ENCODE measurements around the gene INHBA. TPM values are rescaled to one million over a fixed set of nuclear protein-coding genes. Genes with fewer than 3 reads are reported as not detected.

Gene INHBA
- total and polyA plus RNA-seq, 2 donors (not counting 3 experiments of a cell fraction or from before 2014, with no cell fraction given): 22.9 to 23.2 TPM

DNA sequence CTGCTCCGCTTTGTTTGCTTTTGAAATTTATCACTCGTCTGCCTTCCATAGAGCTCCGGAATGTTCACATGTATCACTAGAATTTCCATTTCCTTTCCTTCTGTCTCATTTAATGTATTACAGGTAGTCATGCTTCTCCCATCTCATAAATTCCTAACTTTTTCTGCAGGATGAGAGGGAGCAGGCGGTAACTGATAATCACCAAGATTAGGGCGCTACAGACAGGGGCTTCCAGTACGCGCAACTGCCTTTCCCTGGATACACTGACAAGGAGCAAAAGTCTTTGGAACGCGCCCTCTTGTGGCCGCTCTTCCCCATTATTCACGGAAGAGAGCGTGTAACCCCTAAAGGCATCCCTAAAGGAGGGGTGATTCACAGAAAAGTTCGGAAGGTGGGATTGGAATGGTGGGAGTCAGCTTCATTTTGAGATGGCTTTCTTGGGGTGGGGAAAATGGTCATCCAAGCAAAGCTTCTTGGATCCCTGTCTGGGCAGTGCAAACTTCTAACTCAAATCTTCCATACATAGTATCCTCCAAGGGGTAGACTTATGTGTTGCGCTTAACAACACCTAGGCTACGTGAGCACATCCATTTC, 6.5 kb downstream of the INHBA start:
- CTCF ChIA-PET: interaction anchor here (0.6 to 2.6 kb wide), 27 partner anchors 9 to 1464 kb away, joined by 3 to 24 read pairs (median 4); no protein-coding TSS in a partner anchor
- FAIRE-seq (no peak), DNase-seq (ENCODE audit: low read depth, low spot score) (peak; percentile 94)
- Histone ChIP-seq H3K9me3 (replicated peaks; ENCODE audit: control insufficient read depth, insufficient read depth, low read length) (no peaks in the 10 kb centered on the region), H3K4me2 (ENCODE audit: insufficient read depth, low read length) (peak overlapping the region; percentile 85), H3K4me3 (replicated peaks in 1 of 3; ENCODE audit: insufficient read depth in 1 of 3, low read depth in 1 of 3, low read length in 3 of 3) (peak overlapping the region; percentile 24 to 94 (median 31)), H4K20me1 (replicated peaks; ENCODE audit: control insufficient read depth, extremely low read depth, insufficient read depth, low read length) (no peaks in the 10 kb centered on the region), H3K9ac (replicated peaks; ENCODE audit: extremely low read depth, insufficient read depth, low read length) (peak overlapping the region; percentile 97), H3K79me2 (ENCODE audit: control insufficient read depth, insufficient read depth, low read length) (peaks cover 80% of the 10 kb centered on the region), H3K27ac (ENCODE audit: insufficient read depth, low read depth, low read length) (peak overlapping the region; percentile 98), H3K4me1 (ENCODE audit: control insufficient read depth, extremely low read depth, insufficient read depth, low read length) (peaks cover 53% of the 10 kb centered on the region), H3K36me3 (ENCODE audit: control insufficient read depth in 2 of 2, extremely low read depth in 1 of 2, insufficient read depth in 2 of 2, low read length in 2 of 2) (peaks cover 0 to 2% of the 10 kb centered on the region in 2 experiments), H3K9me1 (replicated peaks; ENCODE audit: control insufficient read depth, extremely low read depth, insufficient read depth, low read length) (no peaks in the 10 kb centered on the region), H3K27me3 (ENCODE audit: control insufficient read depth in 2 of 2, insufficient read depth in 2 of 2, low read length in 2 of 2) (no peaks in the 10 kb centered on the region), H2AFZ (ENCODE audit: low read depth, low read length) (peak overlapping the region; percentile 83)
- intact Hi-C loops (cut with micrococcal nuclease): loop anchor here (1.0 to 10.0 kb wide), 9 partner anchors 116 to 693 kb away; no protein-coding TSS in a partner anchor
- POLR2A ChIA-PET: interaction anchor here (0.7 kb wide), 1 partner anchor 41 kb away, joined by 3 read pairs; no protein-coding TSS in a partner anchor
- TSS peak; percentile 10 for BruUV-seq (replicated peaks)
- dilution Hi-C loops (cut with MboI; ENCODE audit: extremely low pct_ligation_motif_present, low sequenced_read_pairs): no loop called here
- no peak for TF ChIP-seq EZH2 (IDR thresholded peaks at IDR 0.05; ENCODE audit: borderline replicate concordance, low read depth, low read length, severe bottlenecking)
- TF ChIP-seq, protein P1, sequence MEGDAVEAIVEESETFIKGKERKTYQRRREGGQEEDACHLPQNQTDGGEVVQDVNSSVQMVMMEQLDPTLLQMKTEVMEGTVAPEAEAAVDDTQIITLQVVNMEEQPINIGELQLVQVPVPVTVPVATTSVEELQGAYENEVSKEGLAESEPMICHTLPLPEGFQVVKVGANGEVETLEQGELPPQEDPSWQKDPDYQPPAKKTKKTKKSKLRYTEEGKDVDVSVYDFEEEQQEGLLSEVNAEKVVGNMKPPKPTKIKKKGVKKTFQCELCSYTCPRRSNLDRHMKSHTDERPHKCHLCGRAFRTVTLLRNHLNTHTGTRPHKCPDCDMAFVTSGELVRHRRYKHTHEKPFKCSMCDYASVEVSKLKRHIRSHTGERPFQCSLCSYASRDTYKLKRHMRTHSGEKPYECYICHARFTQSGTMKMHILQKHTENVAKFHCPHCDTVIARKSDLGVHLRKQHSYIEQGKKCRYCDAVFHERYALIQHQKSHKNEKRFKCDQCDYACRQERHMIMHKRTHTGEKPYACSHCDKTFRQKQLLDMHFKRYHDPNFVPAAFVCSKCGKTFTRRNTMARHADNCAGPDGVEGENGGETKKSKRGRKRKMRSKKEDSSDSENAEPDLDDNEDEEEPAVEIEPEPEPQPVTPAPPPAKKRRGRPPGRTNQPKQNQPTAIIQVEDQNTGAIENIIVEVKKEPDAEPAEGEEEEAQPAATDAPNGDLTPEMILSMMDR (IDR thresholded peaks at IDR 0.05; ENCODE audit: extremely low read depth in 1 of 2, insufficient read depth in 1 of 2, low read depth in 1 of 2, low read length in 2 of 2): peak; percentile 76 to 87
- no peak for TF ChIP-seq JUN (IDR thresholded peaks at IDR 0.05; ENCODE audit: borderline replicate concordance, insufficient read depth, insufficient read length, low read depth)
- peak; percentile 78 for TF ChIP-seq FOS (IDR thresholded peaks at IDR 0.05; ENCODE audit: borderline replicate concordance, insufficient read depth, low read length)
- TF ChIP-seq GATA2 (IDR thresholded peaks at IDR 0.05; ENCODE audit: insufficient read depth, insufficient read length, low read depth, low read length): peak; percentile 79
- peak; percentile 20 for TF ChIP-seq POLR2AphosphoS5 (IDR thresholded peaks at IDR 0.05; ENCODE audit: insufficient read depth, low read depth, low read length)
- TF ChIP-seq POLR2A (IDR thresholded peaks at IDR 0.05; ENCODE audit: low read depth, low read length): peak; percentile 49
- no peak for TF ChIP-seq MAX (IDR thresholded peaks at IDR 0.05; ENCODE audit: insufficient read depth, insufficient read length)
